Measurements from ENCODE around the gene PTBP3. TPM values are rescaled to one million over a fixed set of nuclear protein-coding genes. Genes with fewer than 3 reads are reported as not detected.

Gene PTBP3
- total RNA-seq, 1 experiment from 2014 or later = 100 TPM

DNA sequence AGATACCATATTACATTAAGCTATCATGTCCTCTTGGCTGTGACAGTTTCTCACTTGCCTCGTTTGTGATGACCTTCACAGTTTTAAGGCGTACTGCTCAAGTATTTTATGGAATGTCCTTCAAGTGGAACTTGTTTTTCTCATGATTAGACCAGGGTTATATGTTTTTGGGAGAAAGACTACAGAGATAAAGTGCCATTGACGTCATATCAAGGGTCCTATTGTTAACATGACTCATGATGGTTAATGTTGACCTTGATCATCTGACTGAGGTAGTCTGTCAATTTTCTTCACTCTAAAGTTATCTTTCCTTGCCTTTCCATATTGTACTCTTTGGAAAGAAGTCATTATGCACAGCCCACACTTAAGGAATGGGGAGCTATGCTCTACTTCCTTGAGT, 17.8 kb upstream of the PTBP3 start:
- CTCF ChIA-PET = interaction anchor here (1.0 kb wide), 2 partner anchors 10 to 135 kb away, joined by 3 read pairs; partner anchors contain the start of gene KIAA1958
- POLR2A ChIA-PET = no interaction called here

DNA sequence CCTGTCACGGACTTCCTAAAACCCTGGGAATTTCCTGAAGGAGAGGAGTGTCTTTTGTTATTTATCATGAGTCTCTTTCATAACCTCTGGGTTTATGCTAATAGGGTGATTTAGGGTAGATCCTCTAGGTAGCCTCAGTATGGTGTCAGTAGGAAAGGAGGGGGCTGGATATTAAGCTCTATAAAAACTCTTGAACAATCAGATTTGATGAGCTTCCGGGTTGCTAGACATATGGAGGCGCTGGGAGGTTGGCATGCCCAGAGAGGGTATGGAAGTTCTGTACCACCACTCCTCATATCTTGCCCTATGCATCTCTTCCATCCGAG, 15.6 kb upstream of the PTBP3 start:
- CTCF ChIA-PET = interaction anchor here (1.0 to 1.7 kb wide), 3 partner anchors 16 to 251 kb away, joined by 3 to 6 read pairs (median 4); partner anchors contain the start of gene PTBP3
- H3K36me3 Mint-ChIP-seq = no peaks in the 10 kb centered on the region
- TF ChIP-seq, protein P1, sequence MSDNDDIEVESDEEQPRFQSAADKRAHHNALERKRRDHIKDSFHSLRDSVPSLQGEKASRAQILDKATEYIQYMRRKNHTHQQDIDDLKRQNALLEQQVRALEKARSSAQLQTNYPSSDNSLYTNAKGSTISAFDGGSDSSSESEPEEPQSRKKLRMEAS (CRISPR knock-in tag; IDR thresholded peaks at IDR 0.05) = no peak
- no peak for TF ChIP-seq ZBTB21 (CRISPR knock-in tag; IDR thresholded peaks at IDR 0.05; ENCODE audit: borderline replicate concordance)
- TF ChIP-seq MXD4 (CRISPR knock-in tag; IDR thresholded peaks at IDR 0.05; ENCODE audit: borderline replicate concordance) = no peak
- TF ChIP-seq ATF1 (CRISPR knock-in tag; IDR thresholded peaks at IDR 0.05) = no peak
- TF ChIP-seq ERG (CRISPR knock-in tag; IDR thresholded peaks at IDR 0.05) = no peak
- TF ChIP-seq, protein P2, sequence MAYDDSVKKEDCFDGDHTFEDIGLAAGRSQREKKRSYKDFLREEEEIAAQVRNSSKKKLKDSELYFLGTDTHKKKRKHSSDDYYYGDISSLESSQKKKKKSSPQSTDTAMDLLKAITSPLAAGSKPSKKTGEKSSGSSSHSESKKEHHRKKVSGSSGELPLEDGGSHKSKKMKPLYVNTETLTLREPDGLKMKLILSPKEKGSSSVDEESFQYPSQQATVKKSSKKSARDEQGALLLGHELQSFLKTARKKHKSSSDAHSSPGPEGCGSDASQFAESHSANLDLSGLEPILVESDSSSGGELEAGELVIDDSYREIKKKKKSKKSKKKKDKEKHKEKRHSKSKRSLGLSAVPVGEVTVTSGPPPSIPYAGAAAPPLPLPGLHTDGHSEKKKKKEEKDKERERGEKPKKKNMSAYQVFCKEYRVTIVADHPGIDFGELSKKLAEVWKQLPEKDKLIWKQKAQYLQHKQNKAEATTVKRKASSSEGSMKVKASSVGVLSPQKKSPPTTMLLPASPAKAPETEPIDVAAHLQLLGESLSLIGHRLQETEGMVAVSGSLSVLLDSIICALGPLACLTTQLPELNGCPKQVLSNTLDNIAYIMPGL (CRISPR knock-in tag; IDR thresholded peaks at IDR 0.05) = no peak
- no peak for TF ChIP-seq RORB (CRISPR knock-in tag; IDR thresholded peaks at IDR 0.05)
- TF ChIP-seq ZNF671 (CRISPR knock-in tag; IDR thresholded peaks at IDR 0.05) = no peak
- no peak for TF ChIP-seq CBFB (CRISPR knock-in tag; IDR thresholded peaks at IDR 0.05; ENCODE audit: low read depth)
- TF ChIP-seq NFYB (CRISPR knock-in tag; conservative IDR thresholded peaks at IDR 0.05; ENCODE audit: low read depth) = no peak
- no peak for TF ChIP-seq STAT6 (CRISPR knock-in tag; conservative IDR thresholded peaks at IDR 0.05; ENCODE audit: low read depth)
- TF ChIP-seq ZMAT4 (CRISPR knock-in tag; IDR thresholded peaks at IDR 0.05) = no peak
- TF ChIP-seq NR1H2 (CRISPR knock-in tag; IDR thresholded peaks at IDR 0.05) = no peak
- TF ChIP-seq JAZF1 (CRISPR knock-in tag; IDR thresholded peaks at IDR 0.05) = no peak
- TF ChIP-seq PREB (CRISPR knock-in tag; IDR thresholded peaks at IDR 0.05; ENCODE audit: borderline replicate concordance) = no peak
- TF ChIP-seq NFE2L1 (CRISPR knock-in tag; IDR thresholded peaks at IDR 0.05) = no peak
- no peak for TF ChIP-seq NR2C2 (CRISPR knock-in tag; IDR thresholded peaks at IDR 0.05)
- TF ChIP-seq, protein P3, sequence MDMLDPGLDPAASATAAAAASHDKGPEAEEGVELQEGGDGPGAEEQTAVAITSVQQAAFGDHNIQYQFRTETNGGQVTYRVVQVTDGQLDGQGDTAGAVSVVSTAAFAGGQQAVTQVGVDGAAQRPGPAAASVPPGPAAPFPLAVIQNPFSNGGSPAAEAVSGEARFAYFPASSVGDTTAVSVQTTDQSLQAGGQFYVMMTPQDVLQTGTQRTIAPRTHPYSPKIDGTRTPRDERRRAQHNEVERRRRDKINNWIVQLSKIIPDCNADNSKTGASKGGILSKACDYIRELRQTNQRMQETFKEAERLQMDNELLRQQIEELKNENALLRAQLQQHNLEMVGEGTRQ (CRISPR knock-in tag; IDR thresholded peaks at IDR 0.05) = no peak
- TF ChIP-seq TP53 (CRISPR knock-in tag; IDR thresholded peaks at IDR 0.05) = no peak
- TF ChIP-seq ZNF263 (CRISPR knock-in tag; IDR thresholded peaks at IDR 0.05; ENCODE audit: low read depth) = no peak
- H3K4me1 Mint-ChIP-seq = peaks cover 22% of the 10 kb centered on the region
- ATAC-seq (peak; percentile 71), DNase-seq (ENCODE audit: low spot score) (no peak)
- POLR2A ChIA-PET = no interaction called here
- peak overlapping the region; percentile 65 for H3K4me3 Mint-ChIP-seq
- no peaks in the 10 kb centered on the region for H3K27me3 Mint-ChIP-seq (ENCODE audit: low read depth)
- H3K27ac Mint-ChIP-seq = peak overlapping the region; percentile 96
- H3K9me3 Mint-ChIP-seq = peaks cover 8% of the 10 kb centered on the region; the same call in 1 of the 2 replicates

More for the DNA sequence above, 17.8 kb upstream of the PTBP3 start:
- no peak overlapping the region; the same call in 1 of the 2 replicates for H3K27ac Mint-ChIP-seq
- no peak overlapping the region for H3K4me3 Mint-ChIP-seq
- no peak for ATAC-seq
- H3K9me3 Mint-ChIP-seq = peaks cover 3% of the 10 kb centered on the region; the same call in 1 of the 2 replicates
- no peak for DNase-seq (ENCODE audit: low spot score)
- no peaks in the 10 kb centered on the region for H3K36me3 Mint-ChIP-seq
- peaks cover 40% of the 10 kb centered on the region for H3K4me1 Mint-ChIP-seq
- H3K27me3 Mint-ChIP-seq (ENCODE audit: low read depth) = no peaks in the 10 kb centered on the region
- TF ChIP-seq EMX1 (CRISPR knock-in tag; IDR thresholded peaks at IDR 0.05) (no peak), SMAD4 (CRISPR knock-in tag; IDR thresholded peaks at IDR 0.05) (no peak)
- TF ChIP-seq, protein P4, sequence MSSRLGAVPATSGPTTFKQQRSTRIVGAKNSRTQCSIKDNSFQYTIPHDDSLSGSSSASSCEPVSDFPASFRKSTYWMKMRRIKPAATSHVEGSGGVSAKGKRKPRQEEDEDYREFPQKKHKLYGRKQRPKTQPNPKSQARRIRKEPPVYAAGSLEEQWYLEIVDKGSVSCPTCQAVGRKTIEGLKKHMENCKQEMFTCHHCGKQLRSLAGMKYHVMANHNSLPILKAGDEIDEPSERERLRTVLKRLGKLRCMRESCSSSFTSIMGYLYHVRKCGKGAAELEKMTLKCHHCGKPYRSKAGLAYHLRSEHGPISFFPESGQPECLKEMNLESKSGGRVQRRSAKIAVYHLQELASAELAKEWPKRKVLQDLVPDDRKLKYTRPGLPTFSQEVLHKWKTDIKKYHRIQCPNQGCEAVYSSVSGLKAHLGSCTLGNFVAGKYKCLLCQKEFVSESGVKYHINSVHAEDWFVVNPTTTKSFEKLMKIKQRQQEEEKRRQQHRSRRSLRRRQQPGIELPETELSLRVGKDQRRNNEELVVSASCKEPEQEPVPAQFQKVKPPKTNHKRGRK (CRISPR knock-in tag; IDR thresholded peaks at IDR 0.05; ENCODE audit: borderline replicate concordance) = no peak
- TF ChIP-seq, protein P2 (CRISPR knock-in tag; IDR thresholded peaks at IDR 0.05) = no peak
